HG02759 (cell line): ENCODE data around the gene SNX13.

Experiments
- ATAC-seq: cut with Tn5 transposase; IDR thresholded peaks from one replicate; pipeline ENCODE4 v1.9.1; 2021; ENCODE audit warnings: mild to moderate bottlenecking, moderate library complexity; ENCODE audit not compliant: unreplicated experiment

SNX13 gene

DNA sequence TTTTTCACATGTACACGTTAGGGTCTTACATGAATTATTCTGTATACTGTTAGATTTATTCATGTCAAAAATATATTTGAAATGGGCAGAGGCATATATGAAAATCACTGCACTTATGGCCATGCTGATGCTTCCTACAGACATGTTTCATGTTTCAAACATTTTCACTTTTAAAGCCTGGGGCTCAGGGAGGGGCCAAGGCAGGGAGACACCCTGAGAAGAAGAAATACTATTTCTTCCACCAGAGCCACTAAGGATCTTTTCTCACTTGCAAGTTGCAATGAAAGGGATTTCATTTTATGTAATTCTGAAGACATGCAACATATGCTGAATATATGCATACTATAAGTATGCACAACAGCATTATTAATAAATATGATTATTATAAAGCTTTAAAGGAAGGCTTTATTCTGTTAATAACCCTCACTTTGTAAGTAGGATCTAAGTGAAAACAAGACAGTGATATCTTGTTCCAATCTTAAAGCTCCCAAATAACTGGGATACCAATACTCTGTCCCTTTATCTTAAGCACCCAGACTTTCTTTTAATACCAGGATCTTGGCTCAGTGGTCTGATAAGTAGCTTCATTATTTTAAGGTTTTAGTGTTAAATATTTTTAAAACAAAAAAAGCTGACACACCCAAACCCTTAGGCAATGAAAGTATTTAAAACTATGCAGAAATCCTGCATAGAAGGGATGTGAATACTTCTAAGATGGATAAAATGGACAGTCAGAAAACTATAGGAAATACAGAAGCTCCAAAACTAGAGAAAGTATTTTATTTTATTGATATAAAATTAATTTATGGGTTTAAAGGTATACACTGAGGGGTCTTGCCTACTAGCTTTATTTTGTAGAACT, 148.0 kb downstream of the SNX13 start:
- ATAC-seq, result no peak

GRCh38 chr7:17787257-17787656, 153.0 kb downstream of the SNX13 start:
- ATAC-seq, result no peak

DNA sequence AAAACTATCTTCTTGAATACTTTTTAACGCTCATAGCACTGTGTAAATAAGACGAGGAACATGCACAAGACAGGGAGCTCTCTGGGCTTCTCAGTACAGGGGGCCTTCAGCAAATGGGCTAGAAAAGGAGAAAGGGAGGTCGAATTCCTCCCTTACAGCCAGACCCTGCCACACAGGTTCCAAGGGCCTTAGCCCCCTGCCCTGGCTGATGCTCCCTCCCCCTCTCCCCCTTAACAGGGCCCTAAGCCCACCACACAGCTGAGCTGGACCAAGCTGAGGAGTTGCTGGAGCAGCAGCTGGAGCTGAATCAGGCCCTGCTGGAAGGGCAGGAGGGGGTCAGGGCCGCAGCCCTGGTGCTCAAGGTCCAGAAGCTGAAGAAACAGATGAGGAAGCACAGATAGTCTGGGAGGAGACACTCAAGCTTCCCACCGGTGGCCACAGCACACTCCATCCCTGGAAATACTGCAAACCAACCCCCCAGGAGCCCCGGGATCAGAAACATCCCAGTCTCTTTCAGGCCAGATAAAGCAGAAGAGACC, 153.9 kb downstream of the SNX13 start:
- ATAC-seq, result no peak

DNA sequence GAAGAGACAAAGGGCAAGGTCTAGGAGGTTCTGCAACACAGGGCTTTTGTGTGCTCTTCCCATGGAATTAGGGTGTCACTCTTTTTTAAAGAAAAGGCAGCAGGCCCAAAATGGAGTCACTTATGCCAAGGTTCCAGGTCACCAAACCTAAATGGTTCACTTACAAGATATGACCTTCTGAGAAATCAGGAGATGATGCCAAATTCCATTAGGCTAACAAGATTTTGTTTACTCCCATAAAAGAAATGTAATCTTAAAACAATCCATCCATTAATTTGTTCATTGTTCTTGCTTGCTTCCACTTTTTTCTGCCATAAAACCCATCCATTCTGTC, 158.1 kb downstream of the SNX13 start:
- ATAC-seq, result no peak

GRCh38 chr7:17781491-17782215, 158.6 kb downstream of the SNX13 start:
- ATAC-seq, result no peak

GRCh38 chr7:17779381-17779780, 160.9 kb downstream of the SNX13 start:
- no peak for ATAC-seq

- no peak for ATAC-seq
These were observed 165.5 kb downstream of the SNX13 start for GRCh38 chr7:17774716-17775288.

- ATAC-seq, result peak; percentile 37
These were observed 166.0 kb downstream of the SNX13 start for GRCh38 chr7:17774248-17774647.

- ATAC-seq, result no peak
These were observed 167.0 kb downstream of the SNX13 start for GRCh38 chr7:17773289-17773626.

- no peak for ATAC-seq
These were observed 167.6 kb downstream of the SNX13 start for GRCh38 chr7:17772581-17773288.

DNA sequence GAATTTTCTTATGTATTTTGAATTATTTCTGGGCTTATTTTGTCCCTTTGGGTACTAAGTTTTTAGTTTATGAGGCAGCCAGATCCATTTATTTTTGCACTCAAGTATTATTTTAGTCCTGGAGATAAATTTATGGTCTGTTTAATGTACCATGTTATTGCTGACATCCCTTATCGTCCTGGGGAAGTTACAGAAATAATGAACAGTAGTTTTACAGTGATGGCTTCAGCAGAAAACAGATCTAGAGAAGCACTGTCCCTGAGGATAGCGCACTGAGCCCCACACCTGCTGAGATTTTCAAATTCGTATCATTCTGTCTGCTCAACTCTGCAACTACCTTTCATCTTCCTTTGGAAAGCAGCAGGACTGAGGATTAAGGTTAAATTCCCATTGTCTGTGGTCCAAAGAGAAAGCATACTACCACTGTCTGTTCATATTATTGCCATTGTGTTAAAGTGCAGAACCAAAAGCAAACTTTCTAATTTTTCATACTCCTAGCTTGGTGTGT, 168.3 kb downstream of the SNX13 start:
- no peak for ATAC-seq

- ATAC-seq, result no peak
These were observed 169.5 kb downstream of the SNX13 start for GRCh38 chr7:17770710-17771375.

DNA sequence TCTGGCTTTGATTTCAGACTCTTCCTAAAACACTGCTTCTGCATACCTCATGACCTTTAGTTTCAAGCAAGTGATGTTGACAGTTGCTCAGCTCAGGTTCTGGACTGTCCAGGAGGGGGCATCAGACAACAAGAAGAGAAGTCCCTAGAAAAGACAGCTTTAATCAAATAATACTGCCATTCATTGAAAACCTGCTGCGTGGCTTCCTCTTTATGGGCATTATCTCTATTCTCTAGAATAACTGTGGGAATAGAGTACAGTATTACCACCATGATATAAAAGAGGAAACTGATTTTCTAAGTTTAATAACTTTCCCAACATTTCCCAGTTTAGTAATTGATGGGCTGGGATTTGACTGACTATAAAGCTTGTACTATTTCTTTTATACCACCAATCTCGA, 170.4 kb downstream of the SNX13 start:
- peak; percentile 72 for ATAC-seq

GRCh38 chr7:17758008-17758407, 182.3 kb downstream of the SNX13 start:
- no peak for ATAC-seq

GRCh38 chr7:17746020-17746530, 194.2 kb downstream of the SNX13 start:
- no peak for ATAC-seq

DNA sequence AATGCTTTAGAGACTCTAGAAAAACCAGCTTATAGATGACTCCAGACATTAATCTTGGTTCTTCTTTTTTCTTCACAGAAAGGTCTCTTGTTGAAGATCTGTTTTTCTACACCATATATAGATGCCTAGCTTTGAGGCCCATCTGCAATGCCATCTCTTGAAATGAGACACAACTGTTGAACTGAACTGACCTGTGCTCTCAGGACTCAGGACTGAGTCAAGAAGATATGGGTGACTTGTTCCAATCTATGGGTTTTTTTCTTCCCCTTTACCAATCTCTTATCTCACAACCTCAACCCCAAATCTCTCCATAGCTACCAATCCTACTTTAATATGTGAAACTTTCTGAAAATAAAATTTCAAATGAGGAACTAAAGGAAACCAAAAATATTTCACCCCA, 194.7 kb downstream of the SNX13 start:
- peak; percentile 71 for ATAC-seq

DNA sequence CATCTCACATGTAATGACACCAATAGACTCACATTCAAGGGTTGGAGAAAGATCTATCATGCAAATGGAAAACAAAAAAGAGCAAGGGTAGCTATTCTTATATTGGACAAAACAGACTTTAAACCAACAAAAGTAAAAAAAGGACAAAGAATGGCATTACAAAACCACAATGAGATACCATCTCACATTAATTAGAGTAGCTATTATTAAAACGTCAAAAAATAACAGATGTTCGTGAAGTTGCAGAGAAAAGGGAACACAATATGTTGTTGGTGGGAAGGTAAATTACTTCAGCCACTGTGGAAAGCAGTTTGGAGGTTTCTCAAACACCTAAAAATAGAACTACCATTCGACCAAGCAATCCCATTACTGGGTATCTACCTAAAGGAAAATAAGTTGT, 197.0 kb downstream of the SNX13 start:
- ATAC-seq, result no peak

DNA sequence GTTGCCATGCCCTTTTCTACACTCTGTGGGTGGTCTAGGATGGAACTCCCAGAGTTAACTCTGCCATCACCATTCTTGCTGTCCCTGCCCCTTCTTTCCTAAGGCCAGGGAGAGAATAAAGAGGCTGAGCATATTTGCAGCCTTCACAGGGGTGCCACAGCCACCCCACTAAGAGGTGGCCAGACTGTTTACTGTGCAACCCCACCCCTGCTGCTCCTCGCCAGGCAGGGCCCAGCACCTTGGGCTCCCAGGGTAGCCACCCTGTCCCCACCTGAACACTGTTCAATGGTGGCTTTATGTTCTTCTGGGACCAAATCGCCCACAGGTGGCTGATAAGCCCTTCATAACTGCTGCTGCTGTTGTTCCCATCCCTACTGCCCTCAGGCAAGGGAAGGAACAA, 198.9 kb downstream of the SNX13 start:
- no peak for ATAC-seq
